Endothelial cell of umbilical vein (primary cell): ENCODE measurements around the gene EDDM3A. TPM values are rescaled to one million over a fixed set of nuclear protein-coding genes. Genes with fewer than 3 reads are reported as not detected.

Experiments used
- BruUV-seq: library from RNA; stranded (reverse); fragments of 400-500 nt; replicated peaks from 2 replicates; lab custom pipeline; 2021; lab: Mats Ljungman, UMichigan
- CTCF ChIA-PET: fragments of 300-600, 350-600 bp; sonication (Branson Sonifier 250); formaldehyde crosslinking; loops from one replicate; lab custom pipeline; 2021; ENCODE audit warnings: antibody characterized with exemption, inconsistent platforms; lab: Charles Lee
- POLR2A ChIA-PET: fragments of 300-600, 350-600 bp; sonication (Branson Sonifier 250); formaldehyde crosslinking; loops from one replicate; lab custom pipeline; 2021; ENCODE audit warnings: antibody characterized with exemption, inconsistent platforms; lab: Charles Lee
- DNase-seq: peaks from one replicate; pipeline ENCODE4 v3.0.0-alpha.2; 2011; ENCODE audit warnings: low read depth, low spot score
- FAIRE-seq: peaks from 2 replicates; lab custom pipeline; 2011; peaks lifted over from hg19 to GRCh38; lab: Jason Lieb, UNC
- H2AFZ ChIP-seq: 2 replicates; pipeline ENCODE4 v1.6.0; 2012; ENCODE audit warnings: low read depth, low read length, control low read depth, inconsistent platforms
- H3K27ac ChIP-seq: 2 replicates; pipeline ENCODE4 v1.5.1; 2011; ENCODE audit warnings: low read depth, mild to moderate bottlenecking, control low read depth, low read length, moderate library complexity; ENCODE audit not compliant: insufficient read depth
- H3K27me3 ChIP-seq, 2 experiments: 2 replicates each; pipeline versions ENCODE4 v1.6.0 to v1.6.1; 2011; ENCODE audit warnings: low read length in 2 of 2, mixed read lengths in 1 of 2; ENCODE audit not compliant: control insufficient read depth in 2 of 2, insufficient read depth in 2 of 2
- H3K36me3 ChIP-seq, 2 experiments: 2 replicates in 1 of 2; 3 replicates in 1 of 2; pipeline ENCODE4 v1.5.1; 2011; ENCODE audit warnings: low read length in 2 of 2, mild to moderate bottlenecking in 1 of 2, moderate library complexity in 1 of 2; ENCODE audit not compliant: control insufficient read depth in 2 of 2, insufficient read depth in 2 of 2; ENCODE audit errors: extremely low read depth in 1 of 2
- H3K4me1 ChIP-seq: 3 replicates; pipeline ENCODE4 v1.5.1; 2011; ENCODE audit warnings: mild to moderate bottlenecking, low read length; ENCODE audit not compliant: control insufficient read depth, insufficient read depth; ENCODE audit errors: extremely low read depth
- H3K4me2 ChIP-seq: 2 replicates; pipeline ENCODE4 v1.6.1; 2011; ENCODE audit warnings: low read length, control low read depth, mixed read lengths; ENCODE audit not compliant: insufficient read depth
- H3K4me3 ChIP-seq, 3 experiments: fragments of 200-600 bp in 1 of 3; sonication (generic), shearing (Covaris generic) in 1 of 3; replicated peaks in 1 of 3; 2 replicates each; pipeline ENCODE4 v1.5.1; 2011 to 2016; ENCODE audit warnings: control low read depth in 3 of 3, low read length in 3 of 3, mild to moderate bottlenecking in 2 of 3, inconsistent platforms in 1 of 3, low read depth in 1 of 3, moderate library complexity in 1 of 3; ENCODE audit not compliant: insufficient read depth in 1 of 3
- H3K79me2 ChIP-seq: 2 replicates; pipeline ENCODE4 v1.6.0; 2012; ENCODE audit warnings: low read length, inconsistent platforms; ENCODE audit not compliant: control insufficient read depth, insufficient read depth
- H3K9ac ChIP-seq: replicated peaks from 2 replicates; pipeline ENCODE3; 2011; ENCODE audit warnings: low read length, control low read depth; ENCODE audit not compliant: insufficient read depth; ENCODE audit errors: extremely low read depth
- H3K9me1 ChIP-seq: replicated peaks from 3 replicates; pipeline ENCODE4 v1.6.0; 2011; ENCODE audit warnings: mild to moderate bottlenecking, low read length; ENCODE audit not compliant: control insufficient read depth, insufficient read depth; ENCODE audit errors: extremely low read depth
- H3K9me3 ChIP-seq: replicated peaks from 2 replicates; pipeline ENCODE4 v1.5.1; 2012; ENCODE audit warnings: low read length, inconsistent platforms; ENCODE audit not compliant: control insufficient read depth, insufficient read depth
- H4K20me1 ChIP-seq: replicated peaks from 2 replicates; pipeline ENCODE3; 2011; ENCODE audit warnings: mild to moderate bottlenecking, low read length; ENCODE audit not compliant: control insufficient read depth, insufficient read depth; ENCODE audit errors: extremely low read depth
- EZH2 ChIP-seq: IDR thresholded peaks from 2 replicates; pipeline ENCODE4 v1.6.1; 2012; ENCODE audit warnings: borderline replicate concordance, low read depth, mild to moderate bottlenecking, moderate library complexity, low read length, inconsistent platforms; ENCODE audit not compliant: severe bottlenecking
- FOS ChIP-seq: IDR thresholded peaks from 2 replicates; pipeline ENCODE4 v1.6.1; 2011; ENCODE audit warnings: mild to moderate bottlenecking, low read length, moderate library complexity, borderline replicate concordance; ENCODE audit not compliant: insufficient read depth
- GATA2 ChIP-seq: IDR thresholded peaks from 2 replicates; pipeline ENCODE4 v1.7.0; 2011; ENCODE audit warnings: low read depth, mild to moderate bottlenecking, moderate library complexity, mixed read lengths, low read length; ENCODE audit not compliant: insufficient read length, insufficient read depth
- JUN ChIP-seq: IDR thresholded peaks from 2 replicates; pipeline ENCODE4 v1.6.1; 2011; ENCODE audit warnings: borderline replicate concordance, low read depth; ENCODE audit not compliant: insufficient read length, insufficient read depth
- MYC ChIP-seq: IDR thresholded peaks from one replicate; pipeline ENCODE4 v1.6.1; 2011; ENCODE audit warnings: mild to moderate bottlenecking, low read depth, low read length
- POLR2A ChIP-seq: IDR thresholded peaks from 2 replicates; pipeline ENCODE4 v1.6.1; 2012; ENCODE audit warnings: low read depth, mild to moderate bottlenecking, control low read depth, low read length
- POLR2AphosphoS5 ChIP-seq: IDR thresholded peaks from 2 replicates; pipeline ENCODE4 v1.6.1; 2012; ENCODE audit warnings: low read depth, mild to moderate bottlenecking, control low read depth, low read length, moderate library complexity; ENCODE audit not compliant: insufficient read depth
- dilution Hi-C: fragments of 300-500 bp; cut with MboI; formaldehyde crosslinking; loops from one replicate; pipeline ENCODE4 v1.15.0; 2019; ENCODE audit warnings: low sequenced_read_pairs; ENCODE audit not compliant: extremely low pct_ligation_motif_present
- intact Hi-C: fragments of 100-400 bp; cut with micrococcal nuclease; formaldehyde crosslinking; loops from one replicate; pipeline ENCODE4 v1.10.0; 2022
- polyA plus RNA-seq, 4 experiments: library from polyadenylated mRNA; depleted of rRNA in 3 of 4; stranded (reverse) in 3 of 4; unstranded in 1 of 4; fragments of >200 nt; gene quantifications; 2 replicates each; pipeline versions ENCODE4 v1.2.1 to v1.2.3, GENCODE V29; 2011 to 2012; ENCODE audit warnings: missing spikeins in 1 of 4
- total RNA-seq: library from RNA; stranded (reverse); gene quantifications from 2 replicates; pipeline ENCODE4 v1.2.3, GENCODE V29; 2021
- TF ChIP-seq, protein P1 (sequence below), 2 donors: IDR thresholded peaks; 1 replicate in 1 of 2; 2 replicates in 1 of 2; pipeline ENCODE4 v1.5.1; 2011; ENCODE audit warnings: low read length in 2 of 2, mild to moderate bottlenecking in 2 of 2, moderate library complexity in 2 of 2, control low read depth in 1 of 2, inconsistent platforms in 1 of 2, low read depth in 1 of 2; ENCODE audit not compliant: insufficient read depth in 1 of 2; ENCODE audit errors: extremely low read depth in 1 of 2
- TF ChIP-seq, protein P2 (sequence below): IDR thresholded peaks from 2 replicates; pipeline ENCODE4 v1.6.1; 2011; ENCODE audit not compliant: insufficient read depth, insufficient read length

The EDDM3A gene
- total and polyA plus RNA-seq, 2 donors (not counting 3 experiments of a cell fraction or from before 2014, with no cell fraction given): not detected

DNA sequence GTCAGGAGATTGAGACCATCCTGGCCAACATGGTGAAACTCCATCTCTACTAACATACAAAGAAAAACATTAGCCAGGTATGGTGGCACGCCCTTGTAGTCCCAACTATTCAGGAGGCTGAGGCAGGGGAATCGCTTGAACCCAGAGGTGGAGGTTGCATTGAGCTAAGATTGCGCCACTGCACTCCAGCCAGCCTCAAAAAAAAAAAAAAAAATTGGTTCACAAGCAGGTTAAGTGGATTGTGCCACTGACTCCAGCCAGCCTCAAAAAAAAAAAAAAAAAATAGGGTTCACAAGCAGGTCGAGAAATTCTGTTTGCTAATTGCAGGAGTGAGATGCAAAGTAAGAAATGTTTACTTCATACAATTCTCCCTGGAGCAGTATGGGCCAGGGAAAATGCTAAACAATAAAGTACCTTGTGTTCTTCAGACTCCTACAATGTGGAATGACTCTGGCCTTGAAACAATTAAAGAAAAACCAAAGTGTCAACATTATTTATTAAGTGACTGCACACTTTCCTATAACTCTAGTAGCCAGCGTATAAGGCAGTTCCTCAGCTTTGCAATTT is 28.7 kb downstream of the EDDM3A start:
- peaks cover 24 to 52% of the 10 kb centered on the region in 2 experiments for H3K27me3 ChIP-seq
- H3K9ac ChIP-seq: no peak overlapping the region
- H2AFZ ChIP-seq: no peak overlapping the region
- CTCF ChIA-PET: interaction anchor here (1.3 to 1.4 kb wide), 2 partner anchors 16 to 83 kb away, joined by 3 to 4 read pairs; no protein-coding TSS in a partner anchor
- dilution Hi-C loops (no loop called here), intact Hi-C loops (no loop called here)
- no peak overlapping the region for H3K4me2 ChIP-seq
- DNase-seq (no peak), FAIRE-seq (no peak)
- no peaks in the 10 kb centered on the region for H3K36me3 ChIP-seq
- POLR2A ChIA-PET: no interaction called here
- H3K4me1 ChIP-seq: no peaks in the 10 kb centered on the region
- no peaks in the 10 kb centered on the region for H3K9me3 ChIP-seq
- H3K79me2 ChIP-seq: no peaks in the 10 kb centered on the region
- no peak overlapping the region for H3K4me3 ChIP-seq
- no peaks in the 10 kb centered on the region for H3K9me1 ChIP-seq
- no peak for TF ChIP-seq POLR2AphosphoS5
- TF ChIP-seq EZH2: no peak
- no peak for TF ChIP-seq GATA2
- TF ChIP-seq JUN: no peak
- TF ChIP-seq, protein P1, sequence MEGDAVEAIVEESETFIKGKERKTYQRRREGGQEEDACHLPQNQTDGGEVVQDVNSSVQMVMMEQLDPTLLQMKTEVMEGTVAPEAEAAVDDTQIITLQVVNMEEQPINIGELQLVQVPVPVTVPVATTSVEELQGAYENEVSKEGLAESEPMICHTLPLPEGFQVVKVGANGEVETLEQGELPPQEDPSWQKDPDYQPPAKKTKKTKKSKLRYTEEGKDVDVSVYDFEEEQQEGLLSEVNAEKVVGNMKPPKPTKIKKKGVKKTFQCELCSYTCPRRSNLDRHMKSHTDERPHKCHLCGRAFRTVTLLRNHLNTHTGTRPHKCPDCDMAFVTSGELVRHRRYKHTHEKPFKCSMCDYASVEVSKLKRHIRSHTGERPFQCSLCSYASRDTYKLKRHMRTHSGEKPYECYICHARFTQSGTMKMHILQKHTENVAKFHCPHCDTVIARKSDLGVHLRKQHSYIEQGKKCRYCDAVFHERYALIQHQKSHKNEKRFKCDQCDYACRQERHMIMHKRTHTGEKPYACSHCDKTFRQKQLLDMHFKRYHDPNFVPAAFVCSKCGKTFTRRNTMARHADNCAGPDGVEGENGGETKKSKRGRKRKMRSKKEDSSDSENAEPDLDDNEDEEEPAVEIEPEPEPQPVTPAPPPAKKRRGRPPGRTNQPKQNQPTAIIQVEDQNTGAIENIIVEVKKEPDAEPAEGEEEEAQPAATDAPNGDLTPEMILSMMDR (IDR thresholded peaks at IDR 0.05; ENCODE audit: extremely low read depth in 1 of 2, insufficient read depth in 1 of 2, low read depth in 1 of 2, low read length in 2 of 2): no peak
- TF ChIP-seq, protein P2, sequence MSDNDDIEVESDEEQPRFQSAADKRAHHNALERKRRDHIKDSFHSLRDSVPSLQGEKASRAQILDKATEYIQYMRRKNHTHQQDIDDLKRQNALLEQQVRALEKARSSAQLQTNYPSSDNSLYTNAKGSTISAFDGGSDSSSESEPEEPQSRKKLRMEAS: no peak
- TF ChIP-seq FOS: no peak
- TF ChIP-seq MYC: no peak
- TF ChIP-seq POLR2A: no peak
- H4K20me1 ChIP-seq: no peaks in the 10 kb centered on the region
- no peak overlapping the region for H3K27ac ChIP-seq
- no TSS peak for BruUV-seq
